T-helper 17 cell (primary cell): Measurements from ENCODE around the gene ITGAD. TPM values are rescaled to one million over a fixed set of nuclear protein-coding genes. Genes with fewer than 3 reads are reported as not detected.

Experiments used
- ATAC-seq: fragments of 150-1000 bp; cut with Tn5 transposase; 2 replicates; pipeline ENCODE4 v1.10.0; 2021; ENCODE audit warnings: mild to moderate bottlenecking, moderate library complexity
- DNase-seq, 3 donors: peaks; one replicate each; pipeline versions ENCODE4 v3.0.0 to v3.0.0-alpha.2; 2020 to 2021
- H3K9me3 ChIP-seq: one replicate; pipeline ENCODE4 v1.7.0; 2013; ENCODE audit warnings: low read length, mild to moderate bottlenecking; ENCODE audit not compliant: control insufficient read depth, poor library complexity, severe bottlenecking
- H3K27ac Mint-ChIP-seq: one replicate; pipeline ENCODE4 v1.8.0; 2022; ENCODE audit warnings: mild to moderate bottlenecking, moderate library complexity, mixed read lengths
- H3K27me3 Mint-ChIP-seq: one replicate; pipeline ENCODE4 v1.8.0; 2022; ENCODE audit warnings: mixed read lengths
- H3K36me3 Mint-ChIP-seq: one replicate; pipeline ENCODE4 v1.8.0; 2022; ENCODE audit warnings: low read depth, mixed read lengths
- H3K4me1 Mint-ChIP-seq: one replicate; pipeline ENCODE4 v1.8.0; 2022; ENCODE audit warnings: mild to moderate bottlenecking, mixed read lengths
- H3K4me3 Mint-ChIP-seq: one replicate; pipeline ENCODE4 v1.8.0; 2022; ENCODE audit warnings: mild to moderate bottlenecking, moderate library complexity, mixed read lengths
- total RNA-seq, 4 donors: library from RNA in 2 of 4; stranded (reverse) in 2 of 4; gene quantifications; one replicate each; pipeline ENCODE4 v1.2.3 and lab custom pipeline; 2022 to 2026

Gene ITGAD
- total RNA-seq, 2 donors from 2014 or later = not detected

- no peaks in the 10 kb centered on the region for H3K9me3 ChIP-seq
- ATAC-seq (no peak), DNase-seq (no peak)
- Mint-ChIP-seq H3K4me1 (peaks cover 23% of the 10 kb centered on the region), H3K4me3 (no peak overlapping the region), H3K27me3 (peaks cover 8% of the 10 kb centered on the region), H3K27ac (peak overlapping the region; percentile 86), H3K36me3 (peaks cover 8% of the 10 kb centered on the region)
These were observed 35.6 kb upstream of the ITGAD start for GRCh38 chr16:31357324-31358109.

- DNase-seq (no peak), ATAC-seq (no peak)
- Mint-ChIP-seq H3K27me3 (peaks cover 8% of the 10 kb centered on the region), H3K27ac (no peak overlapping the region), H3K4me3 (no peak overlapping the region), H3K36me3 (no peaks in the 10 kb centered on the region), H3K4me1 (peaks cover 12% of the 10 kb centered on the region)
- no peaks in the 10 kb centered on the region for H3K9me3 ChIP-seq
These were observed 32.9 kb upstream of the ITGAD start for GRCh38 chr16:31360251-31360650.

GRCh38 chr16:31361201-31362110, 31.7 kb upstream of the ITGAD start:
- H3K4me1 Mint-ChIP-seq = peaks cover 14% of the 10 kb centered on the region
- no peak overlapping the region for H3K4me3 Mint-ChIP-seq
- DNase-seq = no peak
- H3K9me3 ChIP-seq = no peaks in the 10 kb centered on the region
- H3K27me3 Mint-ChIP-seq = peaks cover 8% of the 10 kb centered on the region
- ATAC-seq = no peak
- H3K36me3 Mint-ChIP-seq = no peaks in the 10 kb centered on the region
- no peak overlapping the region for H3K27ac Mint-ChIP-seq

- Mint-ChIP-seq H3K27me3 (peaks cover 8% of the 10 kb centered on the region), H3K4me1 (peaks cover 18% of the 10 kb centered on the region), H3K4me3 (no peak overlapping the region), H3K27ac (no peak overlapping the region), H3K36me3 (peaks cover 1% of the 10 kb centered on the region)
- ATAC-seq (no peak), DNase-seq (no peak)
- H3K9me3 ChIP-seq = no peaks in the 10 kb centered on the region
These were observed 30.4 kb upstream of the ITGAD start for GRCh38 chr16:31362476-31363405.

GRCh38 chr16:31363721-31364120, 29.4 kb upstream of the ITGAD start:
- ATAC-seq = no peak
- H3K9me3 ChIP-seq = no peaks in the 10 kb centered on the region
- Mint-ChIP-seq H3K4me3 (no peak overlapping the region), H3K36me3 (peaks cover 2% of the 10 kb centered on the region), H3K4me1 (peaks cover 16% of the 10 kb centered on the region), H3K27ac (peak overlapping the region; percentile 9), H3K27me3 (peaks cover 8% of the 10 kb centered on the region)
- DNase-seq = no peak

GRCh38 chr16:31364421-31364820, 28.7 kb upstream of the ITGAD start:
- DNase-seq (no peak), ATAC-seq (no peak)
- peaks cover 16% of the 10 kb centered on the region for H3K4me1 Mint-ChIP-seq
- peaks cover 2% of the 10 kb centered on the region for H3K36me3 Mint-ChIP-seq
- H3K9me3 ChIP-seq = no peaks in the 10 kb centered on the region
- peak overlapping the region; percentile 9 for H3K27ac Mint-ChIP-seq
- no peak overlapping the region for H3K4me3 Mint-ChIP-seq
- H3K27me3 Mint-ChIP-seq = peaks cover 8% of the 10 kb centered on the region

- H3K27ac Mint-ChIP-seq = no peak overlapping the region
- H3K4me1 Mint-ChIP-seq = peaks cover 16% of the 10 kb centered on the region
- H3K9me3 ChIP-seq = no peaks in the 10 kb centered on the region
- ATAC-seq (no peak), DNase-seq (no peak)
- H3K4me3 Mint-ChIP-seq = no peak overlapping the region
- peaks cover 2% of the 10 kb centered on the region for H3K36me3 Mint-ChIP-seq
- peaks cover 8% of the 10 kb centered on the region for H3K27me3 Mint-ChIP-seq
These were observed 27.8 kb upstream of the ITGAD start for GRCh38 chr16:31365131-31365865.

GRCh38 chr16:31367853-31368252, 25.3 kb upstream of the ITGAD start:
- Mint-ChIP-seq H3K4me1 (peaks cover 16% of the 10 kb centered on the region), H3K36me3 (peaks cover 5% of the 10 kb centered on the region), H3K27me3 (peaks cover 9% of the 10 kb centered on the region), H3K27ac (no peak overlapping the region), H3K4me3 (no peak overlapping the region)
- H3K9me3 ChIP-seq = no peaks in the 10 kb centered on the region
- DNase-seq = no peak
- ATAC-seq = no peak

- no peaks in the 10 kb centered on the region for H3K9me3 ChIP-seq
- peaks cover 14% of the 10 kb centered on the region for H3K27me3 Mint-ChIP-seq
- ATAC-seq (no peak), DNase-seq (no peak)
- no peak overlapping the region for H3K27ac Mint-ChIP-seq
- H3K36me3 Mint-ChIP-seq = peaks cover 5% of the 10 kb centered on the region
- no peak overlapping the region for H3K4me3 Mint-ChIP-seq
- peaks cover 13% of the 10 kb centered on the region for H3K4me1 Mint-ChIP-seq
These were observed 22.1 kb upstream of the ITGAD start for GRCh38 chr16:31371008-31371407.

GRCh38 chr16:31371619-31372484, 21.3 kb upstream of the ITGAD start:
- no peak overlapping the region for H3K4me3 Mint-ChIP-seq
- H3K27ac Mint-ChIP-seq = no peak overlapping the region
- H3K4me1 Mint-ChIP-seq = peaks cover 5% of the 10 kb centered on the region
- no peak for DNase-seq
- no peaks in the 10 kb centered on the region for H3K9me3 ChIP-seq
- no peak for ATAC-seq
- H3K27me3 Mint-ChIP-seq = peaks cover 14% of the 10 kb centered on the region
- H3K36me3 Mint-ChIP-seq = peaks cover 5% of the 10 kb centered on the region

- Mint-ChIP-seq H3K27me3 (peaks cover 14% of the 10 kb centered on the region), H3K27ac (no peak overlapping the region), H3K4me3 (no peak overlapping the region), H3K36me3 (peaks cover 3% of the 10 kb centered on the region), H3K4me1 (no peaks in the 10 kb centered on the region)
- H3K9me3 ChIP-seq = no peaks in the 10 kb centered on the region
- DNase-seq (no peak), ATAC-seq (no peak)
These were observed 19.9 kb upstream of the ITGAD start for GRCh38 chr16:31373235-31373634.
